DND-41 (cell line): ENCODE measurements around the gene MKI67.

Experiments used
- ATAC-seq: fragments of 200-7000 bp; cut with Tn5 transposase; 3 replicates; pipeline ENCODE4 v1.9.1; 2021; ENCODE audit warnings: low read depth; ENCODE audit not compliant: insufficient read depth
- DNase-seq: peaks from one replicate; pipeline ENCODE4 v3.0.0-alpha.2; 2020
- H2AFZ ChIP-seq: 2 replicates; pipeline ENCODE4 v1.6.0; 2012; ENCODE audit warnings: low read depth, low read length
- H3K27ac ChIP-seq: 2 replicates; pipeline ENCODE4 v1.5.1; 2012; ENCODE audit warnings: low read length, inconsistent platforms
- H3K27me3 ChIP-seq: fragments of 200-600 bp; sonication (generic); 2 replicates; pipeline ENCODE4 v1.6.0; 2012; ENCODE audit warnings: low read length, mild to moderate bottlenecking, inconsistent platforms; ENCODE audit not compliant: insufficient read depth, poor library complexity
- H3K36me3 ChIP-seq: 2 replicates; pipeline ENCODE4 v1.5.1; 2012; ENCODE audit warnings: low read length, inconsistent platforms; ENCODE audit not compliant: insufficient read depth
- H3K4me1 ChIP-seq: 2 replicates; pipeline ENCODE4 v1.5.1; 2012; ENCODE audit warnings: mild to moderate bottlenecking, low read length; ENCODE audit not compliant: insufficient read depth
- H3K4me2 ChIP-seq: 2 replicates; pipeline ENCODE4 v1.6.0; 2012; ENCODE audit warnings: mild to moderate bottlenecking, moderate library complexity, low read length, inconsistent platforms; ENCODE audit not compliant: insufficient read depth
- H3K4me3 ChIP-seq, 2 experiments: fragments of 200-600 bp in 1 of 2; shearing (Covaris generic) in 1 of 2; 2 replicates each; pipeline ENCODE4 v1.5.1; 2012 to 2016; ENCODE audit warnings: inconsistent platforms in 2 of 2, low read length in 2 of 2, mild to moderate bottlenecking in 2 of 2, low read depth in 1 of 2, moderate library complexity in 1 of 2
- H3K79me2 ChIP-seq: 2 replicates; pipeline ENCODE4 v1.6.0; 2012; ENCODE audit warnings: low read length, inconsistent platforms; ENCODE audit not compliant: insufficient read depth
- H3K9ac ChIP-seq: 2 replicates; pipeline ENCODE4 v1.6.0; 2012; ENCODE audit warnings: low read depth, mild to moderate bottlenecking, inconsistent platforms, low read length, moderate library complexity
- H3K9me3 ChIP-seq: 2 replicates; pipeline ENCODE4 v1.5.1; 2012; ENCODE audit warnings: low read length, moderate library complexity, mild to moderate bottlenecking, inconsistent platforms; ENCODE audit not compliant: insufficient read depth, severe bottlenecking
- H4K20me1 ChIP-seq: 2 replicates; pipeline ENCODE4 v1.6.0; 2012; ENCODE audit warnings: low read length; ENCODE audit not compliant: insufficient read depth
- CTCF ChIP-seq: IDR thresholded peaks from 2 replicates; pipeline ENCODE4 v1.5.1; 2012; ENCODE audit warnings: borderline replicate concordance, low read length, moderate library complexity, mild to moderate bottlenecking; ENCODE audit not compliant: poor library complexity, severe bottlenecking; ENCODE audit errors: extremely low read depth
- EZH2 ChIP-seq: IDR thresholded peaks from 3 replicates; pipeline ENCODE4 v1.6.1; 2012; ENCODE audit warnings: borderline replicate concordance, low read depth, mild to moderate bottlenecking, moderate library complexity, low read length, inconsistent platforms; ENCODE audit not compliant: severe bottlenecking

Gene MKI67

GRCh38 chr10:128156999-128157755 lies 31.0 kb upstream of the MKI67 start:
- H3K4me1 ChIP-seq: peaks cover 15% of the 10 kb centered on the region
- no peak overlapping the region for H3K27ac ChIP-seq
- TF ChIP-seq EZH2 (no peak), CTCF (no peak)
- H3K79me2 ChIP-seq: no peaks in the 10 kb centered on the region
- no peaks in the 10 kb centered on the region for H4K20me1 ChIP-seq
- H3K9me3 ChIP-seq: no peaks in the 10 kb centered on the region
- H3K9ac ChIP-seq: no peak overlapping the region
- H3K4me3 ChIP-seq: no peak overlapping the region
- H3K4me2 ChIP-seq: no peak overlapping the region
- DNase-seq (no peak), ATAC-seq (no peak)
- H3K27me3 ChIP-seq: no peaks in the 10 kb centered on the region
- H2AFZ ChIP-seq: no peak overlapping the region
- no peaks in the 10 kb centered on the region for H3K36me3 ChIP-seq

- H2AFZ ChIP-seq: no peak overlapping the region
- H3K9me3 ChIP-seq: no peaks in the 10 kb centered on the region
- H3K9ac ChIP-seq: no peak overlapping the region
- no peaks in the 10 kb centered on the region for H3K79me2 ChIP-seq
- no peak overlapping the region for H3K4me2 ChIP-seq
- ATAC-seq (no peak), DNase-seq (no peak)
- no peaks in the 10 kb centered on the region for H3K27me3 ChIP-seq
- no peak overlapping the region for H3K27ac ChIP-seq
- no peaks in the 10 kb centered on the region for H3K36me3 ChIP-seq
- H3K4me1 ChIP-seq: peaks cover 5% of the 10 kb centered on the region
- TF ChIP-seq CTCF: no peak
- TF ChIP-seq EZH2: no peak
- H3K4me3 ChIP-seq: no peak overlapping the region
- no peaks in the 10 kb centered on the region for H4K20me1 ChIP-seq
Measured at GRCh38 chr10:128152741-128153580, 26.7 kb upstream of the MKI67 start.

GRCh38 chr10:128151031-128151430 lies 24.8 kb upstream of the MKI67 start:
- TF ChIP-seq EZH2 (no peak), CTCF (no peak)
- Histone ChIP-seq H3K4me2 (no peak overlapping the region), H3K27ac (no peak overlapping the region), H3K36me3 (no peaks in the 10 kb centered on the region), H3K9ac (no peak overlapping the region), H3K27me3 (no peaks in the 10 kb centered on the region), H2AFZ (no peak overlapping the region), H3K4me3 (no peak overlapping the region), H3K79me2 (no peaks in the 10 kb centered on the region), H3K4me1 (peaks cover 5% of the 10 kb centered on the region), H4K20me1 (no peaks in the 10 kb centered on the region), H3K9me3 (no peaks in the 10 kb centered on the region)
- DNase-seq (no peak), ATAC-seq (no peak)
